ENCODE measurements around the gene FNDC8. TPM values are rescaled to one million over a fixed set of nuclear protein-coding genes. Genes with fewer than 3 reads are reported as not detected.

FNDC8 gene
- total and polyA plus RNA-seq, 2 donors (not counting 1 experiment from before 2014, with no cell fraction given) = not detected

DNA sequence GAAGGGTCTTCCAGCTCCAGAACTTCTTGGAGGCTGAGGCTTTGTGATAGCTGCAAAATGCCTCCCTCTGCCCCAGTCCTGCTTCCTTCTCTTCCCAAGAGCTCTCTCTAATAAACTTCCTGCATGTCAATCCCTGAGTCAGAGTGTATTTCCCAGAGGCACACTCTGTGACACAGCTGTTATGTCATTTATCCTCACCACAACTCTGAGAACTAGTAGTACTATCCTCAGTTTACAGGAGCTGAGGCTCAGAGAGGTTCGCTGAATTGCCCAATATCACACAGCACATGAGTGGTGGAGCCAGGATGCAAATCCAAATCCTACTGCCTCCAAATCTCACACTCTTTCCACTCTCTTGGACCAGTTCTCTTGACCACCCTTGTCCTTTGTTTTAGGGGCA, 46.3 kb downstream of the FNDC8 start:
- H3K36me3 ChIP-seq (replicated peaks in 1 of 2; ENCODE audit: control extremely low read depth in 1 of 2, control insufficient read depth in 1 of 2, extremely low read depth in 1 of 2, insufficient read depth in 2 of 2, low read length in 1 of 2) = no peaks in the 10 kb centered on the region
- TF ChIP-seq, protein P1, sequence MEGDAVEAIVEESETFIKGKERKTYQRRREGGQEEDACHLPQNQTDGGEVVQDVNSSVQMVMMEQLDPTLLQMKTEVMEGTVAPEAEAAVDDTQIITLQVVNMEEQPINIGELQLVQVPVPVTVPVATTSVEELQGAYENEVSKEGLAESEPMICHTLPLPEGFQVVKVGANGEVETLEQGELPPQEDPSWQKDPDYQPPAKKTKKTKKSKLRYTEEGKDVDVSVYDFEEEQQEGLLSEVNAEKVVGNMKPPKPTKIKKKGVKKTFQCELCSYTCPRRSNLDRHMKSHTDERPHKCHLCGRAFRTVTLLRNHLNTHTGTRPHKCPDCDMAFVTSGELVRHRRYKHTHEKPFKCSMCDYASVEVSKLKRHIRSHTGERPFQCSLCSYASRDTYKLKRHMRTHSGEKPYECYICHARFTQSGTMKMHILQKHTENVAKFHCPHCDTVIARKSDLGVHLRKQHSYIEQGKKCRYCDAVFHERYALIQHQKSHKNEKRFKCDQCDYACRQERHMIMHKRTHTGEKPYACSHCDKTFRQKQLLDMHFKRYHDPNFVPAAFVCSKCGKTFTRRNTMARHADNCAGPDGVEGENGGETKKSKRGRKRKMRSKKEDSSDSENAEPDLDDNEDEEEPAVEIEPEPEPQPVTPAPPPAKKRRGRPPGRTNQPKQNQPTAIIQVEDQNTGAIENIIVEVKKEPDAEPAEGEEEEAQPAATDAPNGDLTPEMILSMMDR (IDR thresholded peaks at IDR 0.05) = no peak
- TF ChIP-seq EZH2 (IDR thresholded peaks at IDR 0.05; ENCODE audit: borderline replicate concordance, insufficient read depth, low read depth, low read length, poor library complexity, severe bottlenecking) = no peak
- Mint-ChIP-seq H3K27ac (no peak overlapping the region), H3K9me3 (ENCODE audit: insufficient read depth) (no peaks in the 10 kb centered on the region), H3K27me3 (peaks cover 29% of the 10 kb centered on the region), H3K4me1 (no peaks in the 10 kb centered on the region), H3K4me3 (no peak overlapping the region)
- peaks cover 0 to 19% (median 4%) of the 10 kb centered on the region in 4 experiments for H3K27me3 ChIP-seq (replicated peaks in 1 of 4; ENCODE audit: control extremely low read depth in 1 of 4, control insufficient read depth in 3 of 4, insufficient read depth in 4 of 4, low read length in 3 of 4)
- no peaks in the 10 kb centered on the region for H3K4me1 ChIP-seq (ENCODE audit: control insufficient read depth in 2 of 2, insufficient read depth in 2 of 2, low read length in 2 of 2)
- H3K79me2 ChIP-seq (ENCODE audit: control insufficient read depth, insufficient read depth, low read length) = no peaks in the 10 kb centered on the region
- 100% methylated on average over 1 of the region's 1 CpG for WGBS (ENCODE audit: insufficient coverage)
- no peak overlapping the region for H3K27ac ChIP-seq (ENCODE audit: low read length in 2 of 2)
- no peak overlapping the region for H3K9ac ChIP-seq (ENCODE audit: low read length)
- no peaks in the 10 kb centered on the region for H3K9me3 ChIP-seq (ENCODE audit: control extremely low read depth in 1 of 3, control insufficient read depth in 2 of 3, insufficient read depth in 1 of 3, low read length in 2 of 3)
- intact Hi-C loops (cut with micrococcal nuclease) = no loop called here
- no peak overlapping the region for H3K4me2 ChIP-seq (replicated peaks; ENCODE audit: low read depth, low read length, poor library complexity, severe bottlenecking)
- no peaks in the 10 kb centered on the region for H4K20me1 ChIP-seq (ENCODE audit: control insufficient read depth, insufficient read depth, low read length, poor library complexity, severe bottlenecking)
- no peak overlapping the region for H3K4me3 ChIP-seq (ENCODE audit: control extremely low read depth in 1 of 5, extremely low read depth in 1 of 5, insufficient read depth in 1 of 5, low read depth in 2 of 5, low read length in 4 of 5)
- DNase-seq (no peak), ATAC-seq (ENCODE audit: low read depth) (no peak)
- ChIA-PET POLR2A (no interaction called here), CTCF (interaction anchor here (0.8 to 1.3 kb wide), 4 partner anchors 20 to 579 kb away, joined by 3 to 4 read pairs (median 4); partner anchors contain the start of gene UNC45B)
- H2AFZ ChIP-seq (ENCODE audit: insufficient read depth, low read depth, low read length, poor library complexity, severe bottlenecking) = no peak overlapping the region

DNA sequence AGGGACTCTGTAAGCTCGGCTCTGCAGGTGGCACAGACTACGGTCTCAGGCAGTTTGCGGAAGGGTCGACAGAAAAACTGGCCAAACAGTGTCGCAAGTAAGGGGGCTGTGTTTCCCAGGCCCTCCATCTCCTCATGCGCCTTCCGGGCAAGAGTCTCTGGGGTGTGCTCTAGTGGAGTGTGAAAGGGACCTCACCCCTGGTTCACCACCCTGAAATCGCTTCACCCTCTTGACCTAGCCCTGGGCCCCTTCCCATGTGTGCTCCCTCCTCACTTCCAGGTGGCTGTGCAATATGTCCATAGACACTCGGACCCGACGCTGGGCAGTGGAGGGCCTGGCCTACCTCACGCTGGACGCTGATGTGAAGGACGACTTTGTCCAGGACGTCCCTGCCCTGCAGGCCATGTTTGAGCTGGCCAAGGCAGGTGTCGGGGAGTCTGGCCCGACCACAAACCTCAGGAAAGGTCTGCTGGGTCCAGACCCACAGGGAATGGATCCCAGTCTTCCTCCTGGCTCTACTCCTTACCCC, 48.5 kb downstream of the FNDC8 start:
- Histone ChIP-seq H3K4me2 (replicated peaks; ENCODE audit: low read depth, low read length, poor library complexity, severe bottlenecking) (no peak overlapping the region), H2AFZ (ENCODE audit: insufficient read depth, low read depth, low read length, poor library complexity, severe bottlenecking) (no peak overlapping the region), H3K79me2 (ENCODE audit: control insufficient read depth, insufficient read depth, low read length) (no peaks in the 10 kb centered on the region), H3K36me3 (replicated peaks in 1 of 2; ENCODE audit: control extremely low read depth in 1 of 2, control insufficient read depth in 1 of 2, extremely low read depth in 1 of 2, insufficient read depth in 2 of 2, low read length in 1 of 2) (no peaks in the 10 kb centered on the region), H3K27ac (ENCODE audit: low read length in 2 of 2) (no peak overlapping the region), H3K9ac (ENCODE audit: low read length) (no peak overlapping the region), H4K20me1 (ENCODE audit: control insufficient read depth, insufficient read depth, low read length, poor library complexity, severe bottlenecking) (no peaks in the 10 kb centered on the region), H3K4me1 (ENCODE audit: control insufficient read depth in 2 of 2, insufficient read depth in 2 of 2, low read length in 2 of 2) (no peaks in the 10 kb centered on the region), H3K4me3 (ENCODE audit: control extremely low read depth in 1 of 5, extremely low read depth in 1 of 5, insufficient read depth in 1 of 5, low read depth in 2 of 5, low read length in 4 of 5) (no peak overlapping the region), H3K9me3 (ENCODE audit: control extremely low read depth in 1 of 3, control insufficient read depth in 2 of 3, insufficient read depth in 1 of 3, low read length in 2 of 3) (no peaks in the 10 kb centered on the region), H3K27me3 (replicated peaks in 1 of 4; ENCODE audit: control extremely low read depth in 1 of 4, control insufficient read depth in 3 of 4, insufficient read depth in 4 of 4, low read length in 3 of 4) (peaks cover 0 to 9% (median 0%) of the 10 kb centered on the region in 4 experiments)
- ATAC-seq (ENCODE audit: low read depth) = no peak
- Mint-ChIP-seq H3K27me3 (peaks cover 25% of the 10 kb centered on the region), H3K27ac (peak overlapping the region; percentile 26), H3K9me3 (ENCODE audit: insufficient read depth) (no peaks in the 10 kb centered on the region), H3K4me1 (no peaks in the 10 kb centered on the region), H3K4me3 (no peak overlapping the region)
- CTCF ChIA-PET = interaction anchor here (1.1 to 2.7 kb wide), 6 partner anchors 364 to 578 kb away, joined by 3 to 16 read pairs (median 4); partner anchors contain the start of gene SLFN12L
- TF ChIP-seq EZH2 (IDR thresholded peaks at IDR 0.05; ENCODE audit: borderline replicate concordance, insufficient read depth, low read depth, low read length, poor library complexity, severe bottlenecking) = no peak
- TF ChIP-seq, protein P1 (IDR thresholded peaks at IDR 0.05) = no peak
- DNase-seq = no peak
- WGBS (ENCODE audit: insufficient coverage) = 92% methylated on average over 11 of the region's 17 CpGs
- intact Hi-C loops (cut with micrococcal nuclease) = loop anchor here (2.0 kb wide), 1 partner anchor 143 kb away; no protein-coding TSS in a partner anchor
- POLR2A ChIA-PET = no interaction called here
